Measurements from ENCODE around the gene BRAF.

- TF ChIP-seq CTCF (IDR thresholded peaks at IDR 0.05 in 2 of 3, conservative IDR thresholded peaks at IDR 0.05 in 1 of 3; ENCODE audit: borderline replicate concordance in 1 of 3, insufficient read depth in 1 of 3, low read depth in 2 of 3, low read length in 2 of 3) (no peak), MAX (IDR thresholded peaks at IDR 0.05) (peak; percentile 48; the same call in 1 of the 2 replicates), ZBTB33 (IDR thresholded peaks at IDR 0.05; ENCODE audit: extremely low read depth, insufficient replicate concordance, low read length) (no peak), POLR2AphosphoS5 (IDR thresholded peaks at IDR 0.05; ENCODE audit: low read depth, low read length) (peak; percentile 55; the same call in 1 of the 2 replicates), EZH2 (IDR thresholded peaks at IDR 0.05) (no peak), POLR2A (IDR thresholded peaks at IDR 0.05; ENCODE audit: borderline replicate concordance, extremely low read depth, insufficient read depth, insufficient read length) (peak; percentile 25), YY1 (IDR thresholded peaks at IDR 0.05; ENCODE audit: extremely low read depth, insufficient replicate concordance, low read depth, low read length) (no peak), SIN3A (IDR thresholded peaks at IDR 0.05; ENCODE audit: low read depth) (peak; percentile 38; the same call in 1 of the 2 replicates), CEBPB (IDR thresholded peaks at IDR 0.05; ENCODE audit: low read depth) (no peak), SRF (IDR thresholded peaks at IDR 0.05; ENCODE audit: low read depth) (no peak), RAD21 (IDR thresholded peaks at IDR 0.05; ENCODE audit: low read depth) (no peak), SP1 (IDR thresholded peaks at IDR 0.05; ENCODE audit: low read depth) (no peak), EGR1 (IDR thresholded peaks at IDR 0.05; ENCODE audit: low read depth) (no peak; the same call in 1 of the 2 replicates)
Measured at GRCh38 chr7:140673063-140673773, 251.5 kb downstream of the BRAF start.

Measured in HCT116 (cell line).